Ovary (tissue), 9 donors: Measurements from ENCODE around the gene SFTPB. TPM values are rescaled to one million over a fixed set of nuclear protein-coding genes. Genes with fewer than 3 reads are reported as not detected.

Source experiments
- DNase-seq, 5 donors: peaks; one replicate each; pipeline ENCODE4 v3.0.0-alpha.2; 2019 to 2020
- H3K27ac ChIP-seq, 2 donors: fragments of 200-600 bp; one replicate each; pipeline versions ENCODE4 v1.5.1 to v1.8.0; 2019 to 2022
- H3K27me3 ChIP-seq: fragments of 200-600 bp; one replicate; pipeline ENCODE4 v1.8.0; 2022
- H3K36me3 ChIP-seq: fragments of 200-600 bp; sonication (generic); one replicate; pipeline ENCODE4 v1.5.1; 2019
- H3K4me1 ChIP-seq: one replicate; pipeline ENCODE4 v1.8.1; 2013; ENCODE audit warnings: mild to moderate bottlenecking, moderate library complexity; ENCODE audit not compliant: insufficient read depth
- H3K4me3 ChIP-seq: fragments of 200-600 bp; sonication (generic); one replicate; pipeline ENCODE4 v1.5.1; 2017
- H3K9me3 ChIP-seq, 2 donors: fragments of 200-600 bp in 1 of 2; sonication (generic) in 1 of 2; one replicate each; pipeline versions ENCODE4 v1.5.1 to v1.8.1; 2013 to 2019; ENCODE audit warnings: mild to moderate bottlenecking in 1 of 2, moderate library complexity in 1 of 2
- EP300 ChIP-seq: sonication (generic); formaldehyde crosslinking; IDR thresholded peaks from one replicate; pipeline ENCODE4 v1.6.1; 2017; ENCODE audit warnings: antibody characterized with exemption
- POLR2A ChIP-seq: fragments of 450-650 bp; IDR thresholded peaks from one replicate; pipeline ENCODE4 v1.6.1; 2017; ENCODE audit warnings: antibody characterized with exemption, mild to moderate bottlenecking, moderate library complexity
- WGBS, 3 donors: extraction: QIAGEN DNeasy Blood & Tissue Kit in 1 of 3; methylation state at CpG; one replicate each; pipeline versions ENCODE4 v1.1.5 to v1.1.7; 2013 to 2017; 5-methylcytosine and 5-hydroxymethylcytosine counted together
- intact Hi-C, 4 donors: fragments of 100-400 bp; cut with DNase I; formaldehyde crosslinking; loops; one replicate each; pipeline versions ENCODE4 v1.11.0 to v1.15.1; 2022 to 2023
- polyA plus RNA-seq, 2 donors: library from polyadenylated mRNA; stranded (reverse); fragments of 200-250 nt in 1 of 2; fragments of 350-450 nt in 1 of 2; fragmentation: Illumina TruSeq in 1 of 2; extraction: RNeasy Lipid Tissue Mini Kit (QIAGEN cat#74804) in 1 of 2; gene quantifications; one replicate each; pipeline ENCODE4 v1.2.3, GENCODE V29; 2013 to 2014
- total RNA-seq, 7 donors: library from RNA; depleted of rRNA in 2 of 7; stranded (reverse); fragments of >200 nt in 2 of 7; fragmentation: NEBNext Ultra II Directional in 3 of 7; extraction: Animal tissue kit (Norgen Biotek cat#: 25700) in 3 of 7; gene quantifications; one replicate each; pipeline versions ENCODE4 v1.1.0 to v1.2.4, GENCODE V29; 2016 to 2023
- TF ChIP-seq, protein P1 (sequence below), 3 donors: fragments of 450-650 bp in 2 of 3; fragments of 200-600 bp in 1 of 3; IDR thresholded peaks; one replicate each; pipeline versions ENCODE4 v1.5.1 to v1.8.0; 2016 to 2022; ENCODE audit warnings: antibody characterized with exemption in 3 of 3, mild to moderate bottlenecking in 1 of 3
- donor health status: DM: no; HTN: no; CAD: no; lungs with moderate emphysema.
- donor health status: DM: no; HTN: no; CAD: no.
- donor health status: Bipolar disorder and iron deficiency.
- donor health status: DM: yes; HTN: yes; CAD: no.
- donor health status: DM: no; HTN: no; CAD: no.
- donor health status: DM: yes; HTN: yes; CAD: no.

SFTPB gene
- total and polyA plus RNA-seq, 9 donors, result 0.27 to 15.4 (median 1.0) TPM; not detected in 2

DNA sequence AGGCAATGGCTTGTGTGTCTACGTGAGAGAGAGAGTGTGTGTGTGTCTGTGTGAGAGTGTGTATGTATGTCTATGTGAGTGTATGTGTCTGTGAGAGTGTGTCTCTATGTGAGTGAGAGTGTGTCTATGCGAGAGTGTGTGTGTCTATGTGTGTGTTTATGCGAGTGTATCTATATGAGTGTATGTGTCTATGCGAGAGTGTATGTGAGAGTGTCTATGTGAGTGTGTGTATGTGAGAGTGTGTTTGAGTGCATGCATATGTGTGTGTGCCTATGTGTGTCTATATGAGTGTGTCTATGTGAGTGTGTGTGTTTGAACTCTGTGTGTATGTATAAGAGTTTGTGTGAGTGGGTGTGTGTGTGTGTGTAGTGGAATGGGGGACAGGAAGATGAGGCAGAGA lies 16.4 kb upstream of the SFTPB start:
- Histone ChIP-seq H3K27me3 (no peaks in the 10 kb centered on the region), H3K4me3 (no peak overlapping the region), H3K4me1 (no peaks in the 10 kb centered on the region), H3K36me3 (no peaks in the 10 kb centered on the region), H3K9me3 (no peaks in the 10 kb centered on the region), H3K27ac (no peak overlapping the region)
- TF ChIP-seq POLR2A (no peak), EP300 (no peak)
- TF ChIP-seq, protein P1, sequence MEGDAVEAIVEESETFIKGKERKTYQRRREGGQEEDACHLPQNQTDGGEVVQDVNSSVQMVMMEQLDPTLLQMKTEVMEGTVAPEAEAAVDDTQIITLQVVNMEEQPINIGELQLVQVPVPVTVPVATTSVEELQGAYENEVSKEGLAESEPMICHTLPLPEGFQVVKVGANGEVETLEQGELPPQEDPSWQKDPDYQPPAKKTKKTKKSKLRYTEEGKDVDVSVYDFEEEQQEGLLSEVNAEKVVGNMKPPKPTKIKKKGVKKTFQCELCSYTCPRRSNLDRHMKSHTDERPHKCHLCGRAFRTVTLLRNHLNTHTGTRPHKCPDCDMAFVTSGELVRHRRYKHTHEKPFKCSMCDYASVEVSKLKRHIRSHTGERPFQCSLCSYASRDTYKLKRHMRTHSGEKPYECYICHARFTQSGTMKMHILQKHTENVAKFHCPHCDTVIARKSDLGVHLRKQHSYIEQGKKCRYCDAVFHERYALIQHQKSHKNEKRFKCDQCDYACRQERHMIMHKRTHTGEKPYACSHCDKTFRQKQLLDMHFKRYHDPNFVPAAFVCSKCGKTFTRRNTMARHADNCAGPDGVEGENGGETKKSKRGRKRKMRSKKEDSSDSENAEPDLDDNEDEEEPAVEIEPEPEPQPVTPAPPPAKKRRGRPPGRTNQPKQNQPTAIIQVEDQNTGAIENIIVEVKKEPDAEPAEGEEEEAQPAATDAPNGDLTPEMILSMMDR (IDR thresholded peaks at IDR 0.05), result no peak
- 94 to 98% (median 97%) methylated on average over 4 of the region's 4 CpGs for WGBS, 3 donors
- intact Hi-C loops, result no loop called here
- DNase-seq, result no peak

DNA sequence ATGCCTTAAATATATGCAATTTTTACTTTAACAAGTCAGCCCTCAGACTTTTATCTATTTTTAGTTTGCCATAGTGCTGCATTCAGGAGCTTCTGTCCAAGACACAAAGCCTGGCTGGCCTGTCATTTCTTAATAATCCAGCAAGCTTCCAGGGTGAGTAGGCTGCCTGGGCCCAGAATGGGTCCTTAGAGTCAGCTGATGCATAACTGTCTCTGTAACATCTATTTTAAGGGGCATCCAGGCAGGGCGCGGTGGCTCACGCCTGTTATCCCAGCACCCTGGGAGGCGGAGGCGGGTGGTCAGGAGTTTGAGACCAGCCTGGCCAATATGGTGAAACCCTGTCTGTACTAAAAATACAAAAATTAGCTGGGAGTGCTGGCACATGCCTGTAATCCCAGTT lies 14.4 kb upstream of the SFTPB start:
- WGBS, 3 donors, result 94 to 96% (median 96%) methylated on average over 5 of the region's 5 CpGs
- TF ChIP-seq POLR2A (no peak), EP300 (no peak)
- TF ChIP-seq, protein P1 (IDR thresholded peaks at IDR 0.05), result no peak
- no peaks in the 10 kb centered on the region for H3K9me3 ChIP-seq
- peak in 1 of 5 donors; percentile 11 for DNase-seq
- intact Hi-C loops, result no loop called here
- H3K4me1 ChIP-seq, result peaks cover 6% of the 10 kb centered on the region
- no peak overlapping the region for H3K27ac ChIP-seq
- H3K36me3 ChIP-seq, result no peaks in the 10 kb centered on the region
- H3K4me3 ChIP-seq, result no peak overlapping the region
- H3K27me3 ChIP-seq, result no peaks in the 10 kb centered on the region

DNA sequence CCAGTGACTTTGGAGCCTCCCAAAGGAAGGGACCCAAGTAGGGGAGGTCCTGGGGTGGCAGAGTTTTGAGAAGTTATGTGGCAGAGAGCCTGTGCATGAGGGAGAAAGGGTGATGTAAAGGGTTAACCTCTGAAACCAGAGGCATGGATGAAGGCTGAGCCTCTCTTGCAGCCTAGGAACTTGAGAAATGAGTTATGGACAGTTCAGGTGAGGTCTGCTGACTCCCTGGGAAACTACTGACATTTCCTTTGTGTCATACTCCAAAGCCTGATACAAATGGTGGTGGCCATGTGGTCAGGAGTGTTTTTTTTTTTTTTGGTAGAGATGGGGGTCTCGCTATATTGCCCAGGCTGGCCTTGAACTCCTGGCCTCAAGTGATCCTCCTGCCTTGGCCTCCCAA lies 13.8 kb upstream of the SFTPB start:
- H3K4me3 ChIP-seq, result no peak overlapping the region
- 86 to 89% (median 88%) methylated on average over 1 of the region's 1 CpG for WGBS, 3 donors
- H3K4me1 ChIP-seq, result peaks cover 7% of the 10 kb centered on the region
- no peaks in the 10 kb centered on the region for H3K27me3 ChIP-seq
- no peaks in the 10 kb centered on the region for H3K9me3 ChIP-seq
- DNase-seq, result no peak
- no peak for TF ChIP-seq EP300
- no peak for TF ChIP-seq POLR2A
- TF ChIP-seq, protein P1 (IDR thresholded peaks at IDR 0.05), result no peak
- H3K27ac ChIP-seq, result no peak overlapping the region
- intact Hi-C loops, result no loop called here
- no peaks in the 10 kb centered on the region for H3K36me3 ChIP-seq

DNA sequence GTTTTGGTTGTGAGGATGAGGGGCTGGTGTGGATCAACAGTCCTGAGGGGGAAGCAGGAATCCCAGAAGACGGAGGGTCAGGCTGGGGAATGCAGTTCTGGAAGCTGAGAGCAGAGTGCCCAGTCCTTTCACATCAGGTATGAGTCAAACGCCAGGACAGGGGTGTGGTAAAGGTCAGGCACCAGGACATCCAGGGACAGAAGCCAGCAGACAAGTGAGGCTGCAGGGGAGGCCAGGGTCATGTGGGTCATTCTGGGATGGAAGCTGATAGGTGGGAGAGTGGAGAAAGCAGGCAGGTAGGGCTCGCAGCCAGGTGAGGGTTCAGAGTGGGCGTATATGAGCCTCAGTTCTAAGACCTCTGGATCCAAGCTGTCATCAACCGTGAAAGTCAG lies 13.4 kb upstream of the SFTPB start:
- DNase-seq, result peak in 1 of 5 donors; percentile 14
- Histone ChIP-seq H3K9me3 (no peaks in the 10 kb centered on the region), H3K36me3 (no peaks in the 10 kb centered on the region), H3K27ac (no peak overlapping the region), H3K4me1 (peaks cover 8% of the 10 kb centered on the region), H3K27me3 (no peaks in the 10 kb centered on the region), H3K4me3 (no peak overlapping the region)
- intact Hi-C loops, result no loop called here
- TF ChIP-seq EP300, result no peak
- TF ChIP-seq POLR2A, result no peak
- TF ChIP-seq, protein P1 (IDR thresholded peaks at IDR 0.05), result no peak
- WGBS, 3 donors, result 80 to 82% (median 80%) methylated on average over 5 of the region's 5 CpGs
